Measurements from ENCODE around the gene CST3.

DNA sequence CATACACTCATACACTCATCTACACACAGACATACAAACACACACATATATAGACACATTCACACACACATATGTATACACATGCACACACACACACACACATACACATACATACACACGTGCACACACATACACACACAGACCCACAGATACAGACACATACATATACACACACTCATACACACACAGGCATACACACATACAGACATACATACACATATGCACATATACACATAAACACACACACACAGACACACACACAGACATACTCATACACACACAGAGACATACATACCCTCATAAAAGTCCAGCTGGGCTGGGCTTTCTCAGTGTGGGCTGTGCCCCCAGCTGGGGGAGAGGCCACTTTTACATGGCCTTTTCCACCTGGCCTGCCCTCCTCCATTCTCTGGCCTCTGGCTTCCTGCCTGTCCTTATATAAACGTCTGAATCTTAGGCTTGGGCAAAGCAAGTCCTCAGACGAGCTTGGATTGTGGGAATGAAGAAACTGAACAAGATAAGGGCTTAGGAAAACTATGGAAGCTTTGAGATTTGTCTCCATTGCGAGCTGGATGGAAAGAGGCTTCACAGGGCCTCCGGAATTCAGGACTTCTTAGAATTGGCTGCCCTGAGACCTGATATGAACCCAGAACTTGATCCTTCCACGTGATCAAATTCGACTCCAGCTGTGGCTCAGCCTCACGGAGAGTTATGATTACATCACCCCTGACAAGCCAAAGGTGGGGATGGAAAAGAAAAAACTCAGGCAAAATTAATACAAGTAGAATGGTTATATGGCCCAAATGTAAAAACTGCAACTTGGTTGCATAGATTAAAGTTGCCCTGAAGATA lies 22.5 kb upstream of the CST3 start:
- TF ChIP-seq, protein P1, sequence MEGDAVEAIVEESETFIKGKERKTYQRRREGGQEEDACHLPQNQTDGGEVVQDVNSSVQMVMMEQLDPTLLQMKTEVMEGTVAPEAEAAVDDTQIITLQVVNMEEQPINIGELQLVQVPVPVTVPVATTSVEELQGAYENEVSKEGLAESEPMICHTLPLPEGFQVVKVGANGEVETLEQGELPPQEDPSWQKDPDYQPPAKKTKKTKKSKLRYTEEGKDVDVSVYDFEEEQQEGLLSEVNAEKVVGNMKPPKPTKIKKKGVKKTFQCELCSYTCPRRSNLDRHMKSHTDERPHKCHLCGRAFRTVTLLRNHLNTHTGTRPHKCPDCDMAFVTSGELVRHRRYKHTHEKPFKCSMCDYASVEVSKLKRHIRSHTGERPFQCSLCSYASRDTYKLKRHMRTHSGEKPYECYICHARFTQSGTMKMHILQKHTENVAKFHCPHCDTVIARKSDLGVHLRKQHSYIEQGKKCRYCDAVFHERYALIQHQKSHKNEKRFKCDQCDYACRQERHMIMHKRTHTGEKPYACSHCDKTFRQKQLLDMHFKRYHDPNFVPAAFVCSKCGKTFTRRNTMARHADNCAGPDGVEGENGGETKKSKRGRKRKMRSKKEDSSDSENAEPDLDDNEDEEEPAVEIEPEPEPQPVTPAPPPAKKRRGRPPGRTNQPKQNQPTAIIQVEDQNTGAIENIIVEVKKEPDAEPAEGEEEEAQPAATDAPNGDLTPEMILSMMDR (IDR thresholded peaks at IDR 0.05): no peak
- TF ChIP-seq EP300 (IDR thresholded peaks at IDR 0.05; ENCODE audit: low read depth) (no peak), POLR2A (IDR thresholded peaks at IDR 0.05) (no peak)
